PC-9 (cell line): ENCODE data around the gene NDUFB11.

Experiments
- CTCF ChIP-seq: fragments of 200-600 bp; sonication (generic); conservative IDR thresholded peaks from 2 replicates; pipeline ENCODE4 v1.6.1; 2017; ENCODE audit warnings: mixed run types, antibody characterized with exemption, mild to moderate bottlenecking, moderate library complexity
- EZH2 ChIP-seq: fragments of 200-600 bp; sonication (generic); IDR thresholded peaks from 2 replicates; pipeline ENCODE4 v1.8.0; 2017; ENCODE audit warnings: antibody characterized with exemption, low read depth

GRCh38 chrX:47098338-47099094 is 46.0 kb downstream of the NDUFB11 start:
- TF ChIP-seq CTCF (no peak), EZH2 (no peak)
